Keratinocyte (primary cell): ENCODE results near the gene SHISA4. TPM values are rescaled to one million over a fixed set of nuclear protein-coding genes. Genes with fewer than 3 reads are reported as not detected.

Source experiments
- DNase-seq: peaks from one replicate; pipeline ENCODE4 v3.0.0-alpha.2; 2011; ENCODE audit warnings: low read depth, missing footprints, low spot score
- FAIRE-seq: peaks from 2 replicates; lab custom pipeline; 2011; peaks lifted over from hg19 to GRCh38; lab: Jason Lieb, UNC
- H2AFZ ChIP-seq: 2 replicates; pipeline ENCODE4 v1.6.0; 2012; ENCODE audit warnings: low read length, control low read depth, inconsistent platforms; ENCODE audit not compliant: control insufficient read depth
- H3K27ac ChIP-seq: 2 replicates; pipeline ENCODE4 v1.5.1; 2011; ENCODE audit warnings: low read length; ENCODE audit not compliant: control insufficient read depth, insufficient read depth
- H3K27me3 ChIP-seq: 3 replicates; pipeline ENCODE4 v1.6.0; 2011; ENCODE audit warnings: low read length; ENCODE audit not compliant: control insufficient read depth, insufficient read depth; ENCODE audit errors: extremely low read depth
- H3K36me3 ChIP-seq, 2 experiments: 2 replicates in 1 of 2; 3 replicates in 1 of 2; pipeline ENCODE4 v1.5.1; 2011; ENCODE audit warnings: low read length in 2 of 2, mild to moderate bottlenecking in 1 of 2; ENCODE audit not compliant: control insufficient read depth in 2 of 2, insufficient read depth in 2 of 2; ENCODE audit errors: extremely low read depth in 1 of 2
- H3K4me1 ChIP-seq: 3 replicates; pipeline ENCODE4 v1.5.1; 2011; ENCODE audit warnings: low read length; ENCODE audit not compliant: control insufficient read depth, insufficient read depth; ENCODE audit errors: extremely low read depth
- H3K4me2 ChIP-seq: 3 replicates; pipeline ENCODE4 v1.6.0; 2011; ENCODE audit warnings: low read depth, low read length; ENCODE audit not compliant: control insufficient read depth, insufficient read depth; ENCODE audit errors: extremely low read depth
- H3K4me3 ChIP-seq, 3 experiments: fragments of 200-600 bp in 1 of 3; sonication (generic) in 1 of 3; 2 replicates in 2 of 3; 3 replicates in 1 of 3; pipeline ENCODE4 v1.5.1; 2011 to 2016; ENCODE audit warnings: low read length in 3 of 3, mild to moderate bottlenecking in 3 of 3, control low read depth in 2 of 3, inconsistent platforms in 1 of 3, low read depth in 1 of 3, mixed read lengths in 1 of 3, mixed run types in 1 of 3, moderate library complexity in 1 of 3; ENCODE audit not compliant: control insufficient read depth in 2 of 3, insufficient read depth in 2 of 3; ENCODE audit errors: extremely low read depth in 1 of 3
- H3K79me2 ChIP-seq: 2 replicates; pipeline ENCODE4 v1.6.0; 2012; ENCODE audit warnings: low read length; ENCODE audit not compliant: control insufficient read depth, insufficient read depth
- H3K9ac ChIP-seq: 3 replicates; pipeline ENCODE4 v1.6.0; 2011; ENCODE audit warnings: low read length; ENCODE audit not compliant: control insufficient read depth, insufficient read depth; ENCODE audit errors: extremely low read depth
- H3K9me1 ChIP-seq: 3 replicates; pipeline ENCODE4 v1.6.0; 2011; ENCODE audit warnings: low read length; ENCODE audit not compliant: control insufficient read depth, insufficient read depth; ENCODE audit errors: extremely low read depth
- H3K9me3 ChIP-seq: 2 replicates; pipeline ENCODE4 v1.5.1; 2012; ENCODE audit warnings: low read depth, low read length; ENCODE audit not compliant: control insufficient read depth
- H4K20me1 ChIP-seq: 3 replicates; pipeline ENCODE4 v1.6.0; 2011; ENCODE audit warnings: low read length; ENCODE audit not compliant: control insufficient read depth, insufficient read depth; ENCODE audit errors: extremely low read depth
- EZH2 ChIP-seq: IDR thresholded peaks from one replicate; pipeline ENCODE4 v1.6.1; 2012; ENCODE audit warnings: inconsistent platforms, mild to moderate bottlenecking, low read length, moderate library complexity
- dilution Hi-C: fragments of 300-500 bp; cut with MboI; formaldehyde crosslinking; loops from one replicate; pipeline ENCODE4 v1.7.0; 2020; ENCODE audit warnings: low sequenced_read_pairs; ENCODE audit not compliant: extremely low pct_ligation_motif_present
- polyA plus RNA-seq, 5 experiments: library from polyadenylated mRNA; depleted of rRNA in 3 of 5; stranded (reverse) in 3 of 5; stranded (forward) in 1 of 5; unstranded in 1 of 5; fragments of >200 nt; gene quantifications; 1 replicate in 1 of 5; 2 replicates in 3 of 5; 3 replicates in 1 of 5; pipeline versions ENCODE4 v1.2.1 to v1.2.3, GENCODE V29; 2011 to 2012; ENCODE audit warnings: missing spikeins in 2 of 5, low read depth in 1 of 5, low replicate concordance in 1 of 5
- TF ChIP-seq, protein P1 (sequence below), 3 experiments: IDR thresholded peaks in 1 of 3; conservative IDR thresholded peaks in 1 of 3; optimal IDR thresholded peaks in 1 of 3; 2 replicates in 2 of 3; 3 replicates in 1 of 3; pipeline versions ENCODE3 to v1.5.1; 2011; ENCODE audit warnings: low read length in 3 of 3, mild to moderate bottlenecking in 3 of 3, moderate library complexity in 2 of 3, control low read depth in 1 of 3, inconsistent platforms in 1 of 3; ENCODE audit not compliant: insufficient read depth in 2 of 3; ENCODE audit errors: extremely low read depth in 1 of 3

Gene SHISA4
- polyA plus RNA-seq, 1 donor (not counting 4 experiments of a cell fraction or from before 2014, with no cell fraction given), result 2.2 TPM

DNA sequence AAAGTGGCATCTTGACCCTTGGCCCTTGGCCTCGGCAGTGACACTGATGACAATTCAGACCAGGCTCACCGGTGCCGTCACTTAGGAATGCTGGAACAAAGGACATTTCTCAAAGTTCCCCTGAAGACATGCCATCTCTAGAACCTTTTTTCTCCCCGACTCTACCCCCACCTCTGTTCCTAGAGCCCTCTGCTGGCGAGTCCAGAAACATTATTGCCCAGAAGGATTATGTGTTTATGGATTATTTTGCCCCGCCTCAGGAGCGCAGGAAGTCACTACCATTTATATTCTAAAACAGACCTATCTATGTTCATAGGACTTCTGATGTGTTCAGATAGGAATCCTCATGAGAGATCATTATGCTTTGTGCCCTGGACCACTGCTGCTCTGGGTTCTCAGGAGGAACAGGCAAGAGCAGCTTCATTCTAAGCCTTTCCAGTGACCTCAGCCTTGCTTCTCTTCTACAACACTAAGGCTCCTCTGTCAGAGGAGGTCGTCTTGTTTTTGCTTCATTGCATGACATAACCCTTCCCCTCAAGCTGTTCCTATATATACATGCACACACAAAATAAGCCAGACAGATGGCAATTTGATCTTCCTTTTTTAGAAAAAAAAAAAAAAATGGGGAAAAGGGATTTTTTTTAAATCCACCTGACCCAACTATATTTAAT is 12.4 kb upstream of the SHISA4 start:
- FAIRE-seq, result no peak
- no peak for TF ChIP-seq EZH2
- TF ChIP-seq, protein P1, sequence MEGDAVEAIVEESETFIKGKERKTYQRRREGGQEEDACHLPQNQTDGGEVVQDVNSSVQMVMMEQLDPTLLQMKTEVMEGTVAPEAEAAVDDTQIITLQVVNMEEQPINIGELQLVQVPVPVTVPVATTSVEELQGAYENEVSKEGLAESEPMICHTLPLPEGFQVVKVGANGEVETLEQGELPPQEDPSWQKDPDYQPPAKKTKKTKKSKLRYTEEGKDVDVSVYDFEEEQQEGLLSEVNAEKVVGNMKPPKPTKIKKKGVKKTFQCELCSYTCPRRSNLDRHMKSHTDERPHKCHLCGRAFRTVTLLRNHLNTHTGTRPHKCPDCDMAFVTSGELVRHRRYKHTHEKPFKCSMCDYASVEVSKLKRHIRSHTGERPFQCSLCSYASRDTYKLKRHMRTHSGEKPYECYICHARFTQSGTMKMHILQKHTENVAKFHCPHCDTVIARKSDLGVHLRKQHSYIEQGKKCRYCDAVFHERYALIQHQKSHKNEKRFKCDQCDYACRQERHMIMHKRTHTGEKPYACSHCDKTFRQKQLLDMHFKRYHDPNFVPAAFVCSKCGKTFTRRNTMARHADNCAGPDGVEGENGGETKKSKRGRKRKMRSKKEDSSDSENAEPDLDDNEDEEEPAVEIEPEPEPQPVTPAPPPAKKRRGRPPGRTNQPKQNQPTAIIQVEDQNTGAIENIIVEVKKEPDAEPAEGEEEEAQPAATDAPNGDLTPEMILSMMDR (optimal IDR thresholded peaks at IDR 0.05 in 1 of 3, IDR thresholded peaks at IDR 0.05 in 1 of 3, conservative IDR thresholded peaks at IDR 0.05 in 1 of 3; ENCODE audit: extremely low read depth in 1 of 3, insufficient read depth in 2 of 3, low read length in 3 of 3), result peak; percentile 31 to 41 (median 36)
- H3K36me3 ChIP-seq, result peaks cover 21 to 28% of the 10 kb centered on the region in 2 experiments

DNA sequence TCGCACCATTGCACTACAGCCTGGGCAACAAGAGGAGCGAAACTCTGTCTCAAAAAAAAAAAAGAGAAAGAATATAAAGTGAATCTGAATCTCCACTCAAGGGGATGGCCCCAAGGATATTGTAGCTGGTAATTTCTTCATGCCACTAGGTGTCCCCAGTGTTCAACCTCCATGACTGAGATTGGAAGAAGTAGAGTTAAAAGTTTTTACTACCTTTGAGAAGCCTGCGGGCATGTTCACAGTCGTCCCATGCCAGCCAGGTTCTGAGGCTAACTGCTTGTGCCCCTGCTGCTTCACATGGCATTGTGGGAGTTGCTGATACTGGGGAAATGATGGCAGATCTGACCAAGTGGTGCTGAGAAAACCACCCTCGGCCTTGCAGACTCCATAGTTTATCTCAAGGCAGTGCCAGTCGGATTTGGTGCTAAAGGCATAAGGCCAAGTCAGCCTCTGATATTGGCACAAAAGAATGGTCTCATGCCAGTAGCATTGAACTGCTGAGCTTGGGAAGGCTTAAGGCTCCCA is 10.8 kb upstream of the SHISA4 start:
- peak overlapping the region; percentile 19 for H3K9ac ChIP-seq
- peak overlapping the region; percentile 3 for H3K4me2 ChIP-seq
- H2AFZ ChIP-seq, result no peak overlapping the region
- no peak overlapping the region for H3K27ac ChIP-seq
- H3K79me2 ChIP-seq, result no peaks in the 10 kb centered on the region
- H3K4me1 ChIP-seq, result peaks cover 12% of the 10 kb centered on the region
- no peaks in the 10 kb centered on the region for H3K27me3 ChIP-seq
- H3K36me3 ChIP-seq, result peaks cover 18 to 19% of the 10 kb centered on the region in 2 experiments
- no peak overlapping the region for H3K4me3 ChIP-seq
- dilution Hi-C loops, result no loop called here
- peak; percentile 73 for FAIRE-seq
- DNase-seq, result no peak
- no peak for TF ChIP-seq EZH2
- TF ChIP-seq, protein P1 (optimal IDR thresholded peaks at IDR 0.05 in 1 of 3, IDR thresholded peaks at IDR 0.05 in 1 of 3, conservative IDR thresholded peaks at IDR 0.05 in 1 of 3; ENCODE audit: extremely low read depth in 1 of 3, insufficient read depth in 2 of 3, low read length in 3 of 3), result peak; percentile 55 to 61 (median 59)
- no peaks in the 10 kb centered on the region for H3K9me3 ChIP-seq
- H3K9me1 ChIP-seq, result peaks cover under 1% of the 10 kb centered on the region
- H4K20me1 ChIP-seq, result no peaks in the 10 kb centered on the region

More for the DNA sequence above, 12.4 kb upstream of the SHISA4 start:
- no peaks in the 10 kb centered on the region for H3K27me3 ChIP-seq
- no peaks in the 10 kb centered on the region for H3K9me3 ChIP-seq
- no peaks in the 10 kb centered on the region for H3K79me2 ChIP-seq
- H3K9me1 ChIP-seq, result no peaks in the 10 kb centered on the region
- H2AFZ ChIP-seq, result no peak overlapping the region
- no peaks in the 10 kb centered on the region for H4K20me1 ChIP-seq
- dilution Hi-C loops, result no loop called here
- peaks cover 4% of the 10 kb centered on the region for H3K4me1 ChIP-seq
- no peak overlapping the region for H3K4me2 ChIP-seq
- no peak overlapping the region for H3K9ac ChIP-seq
- no peak overlapping the region for H3K27ac ChIP-seq
- DNase-seq, result no peak
- H3K4me3 ChIP-seq, result no peak overlapping the region
